HEK293T (cell line): ENCODE results near the gene CD81.

Experiments
- ELF4 ChIP-seq: fragments of 450-650 bp; IDR thresholded peaks from 2 replicates; pipeline ENCODE4 v1.6.1; 2017; ENCODE audit warnings: antibody characterized with exemption
- SUZ12 ChIP-seq: fragments of 450-650 bp; IDR thresholded peaks from 2 replicates; pipeline ENCODE4 v1.6.1; 2016; ENCODE audit warnings: mild to moderate bottlenecking

- TF ChIP-seq ELF4 (no peak), SUZ12 (no peak)
Observed at GRCh38 chr11:2398664-2399355, 21.7 kb downstream of the CD81 start.
